ENCODE measurements around the gene PRKG2. TPM values are rescaled to one million over a fixed set of nuclear protein-coding genes. Genes with fewer than 3 reads are reported as not detected.
"Not testable (repeated sequence)": the region's sequence is repeated elsewhere in the genome, so short reads cannot be mapped to it uniquely, and the experiment has no call there.

Gene PRKG2
- total and polyA plus RNA-seq, 2 of the 13 experiments (the other 11 are each of a cell fraction or from before 2014, with no cell fraction given): 0.04 TPM

DNA sequence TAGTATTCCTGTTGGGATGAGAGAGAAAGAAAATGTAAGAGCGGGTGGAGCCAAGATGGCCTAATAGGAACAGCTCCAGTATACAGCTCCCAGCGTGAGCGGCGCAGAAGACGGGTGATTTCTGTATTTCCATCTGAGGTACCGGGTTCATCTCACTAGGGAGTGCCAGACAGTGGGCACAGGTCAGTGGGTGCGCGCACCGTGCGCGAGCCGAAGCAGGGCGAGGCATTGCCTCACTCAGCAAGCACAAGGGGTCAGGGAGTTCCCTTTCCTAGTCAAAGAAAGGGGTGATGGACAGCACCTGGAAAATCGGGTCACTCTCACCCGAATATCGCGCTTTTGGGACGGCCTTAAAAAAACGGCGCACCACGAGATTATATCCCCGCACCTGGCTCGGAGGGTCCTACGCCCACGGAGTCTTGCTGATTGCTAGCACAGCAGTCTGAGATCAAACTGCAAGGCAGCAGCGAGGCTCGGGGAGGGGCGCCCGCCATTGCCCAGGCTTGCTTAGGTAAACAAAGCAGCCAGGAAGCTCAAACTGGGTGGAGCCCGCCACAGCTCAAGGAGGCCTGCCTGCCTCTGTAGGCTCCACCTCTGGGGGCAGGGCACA lies 61.2 kb downstream of the PRKG2 start:
- H3K27me3 ChIP-seq (ENCODE audit: control insufficient read depth in 1 of 2, insufficient read depth in 2 of 2, low read length in 2 of 2); H4K20me1 ChIP-seq (ENCODE audit: insufficient read depth, low read length); H2AFZ ChIP-seq (ENCODE audit: low read length); H3K79me2 ChIP-seq (ENCODE audit: insufficient read depth, low read length); BruUV-seq (replicated peaks); ATAC-seq; CTCF ChIA-PET (ENCODE audit: low intra/inter-chr PET ratio, low total read pairs); POLR2A ChIA-PET; DNase-seq (ENCODE audit: low spot score); H3K36me3 ChIP-seq (replicated peaks in 1 of 2; ENCODE audit: control insufficient read depth in 1 of 2, insufficient read depth in 2 of 2, low read length in 2 of 2); H3K9ac ChIP-seq (ENCODE audit: insufficient read depth, low read depth, low read length); H3K27ac ChIP-seq (ENCODE audit: extremely low read length, insufficient read depth, low read length); H3K4me1 ChIP-seq (ENCODE audit: insufficient read depth, low read length); H3K9me3 ChIP-seq (ENCODE audit: low read length); intact Hi-C loops (cut with micrococcal nuclease; ENCODE audit: unreplicated experiment); in situ Hi-C loops (cut with HindIII; ENCODE audit: extremely low pct_ligation_motif_present, low pct_unique_long_range_greater_than_20kb); FAIRE-seq; TF ChIP-seq FOXA1 (IDR thresholded peaks at IDR 0.05): not testable (repeated sequence)
- peak overlapping the region in 2 of 3 experiments; percentile 16 to 38; a peak in 2 of 6 replicates for H3K4me3 ChIP-seq (replicated peaks in 1 of 3; ENCODE audit: insufficient read depth in 1 of 3, low read depth in 2 of 3, low read length in 3 of 3)
- WGBS (ENCODE audit: low lambda C conversion rate): 33% methylated on average over 13 of the region's 30 CpGs
- peak; percentile 64; the same call in 1 of the 2 replicates for TF ChIP-seq FOXA1 (CRISPR knock-in tag; IDR thresholded peaks at IDR 0.05)
- peak; percentile 46; the same call in 1 of the 2 replicates for TF ChIP-seq FOXA3 (CRISPR knock-in tag; IDR thresholded peaks at IDR 0.05)
- H3K4me2 ChIP-seq (ENCODE audit: low read depth, low read length): peak overlapping the region; percentile 51

- Histone ChIP-seq H2AFZ (ENCODE audit: low read length) (no peak overlapping the region), H3K79me2 (ENCODE audit: insufficient read depth, low read length) (no peaks in the 10 kb centered on the region), H3K4me1 (ENCODE audit: insufficient read depth, low read length) (no peaks in the 10 kb centered on the region), H3K4me3 (replicated peaks in 1 of 3; ENCODE audit: insufficient read depth in 1 of 3, low read depth in 2 of 3, low read length in 3 of 3) (peak overlapping the region in 1 of 3 experiments; percentile 16; a peak in 1 of 6 replicates), H3K4me2 (ENCODE audit: low read depth, low read length) (peak overlapping the region; percentile 51; the same call in 1 of the 2 replicates), H3K9me3 (ENCODE audit: low read length) (no peaks in the 10 kb centered on the region), H3K27me3 (ENCODE audit: control insufficient read depth in 1 of 2, insufficient read depth in 2 of 2, low read length in 2 of 2) (no peaks in the 10 kb centered on the region), H3K36me3 (replicated peaks in 1 of 2; ENCODE audit: control insufficient read depth in 1 of 2, insufficient read depth in 2 of 2, low read length in 2 of 2) (no peaks in the 10 kb centered on the region), H3K27ac (ENCODE audit: extremely low read length, insufficient read depth, low read length) (no peak overlapping the region), H4K20me1 (ENCODE audit: insufficient read depth, low read length) (no peaks in the 10 kb centered on the region), H3K9ac (ENCODE audit: insufficient read depth, low read depth, low read length) (no peak overlapping the region)
- in situ Hi-C loops (cut with HindIII; ENCODE audit: extremely low pct_ligation_motif_present, low pct_unique_long_range_greater_than_20kb): no loop called here
- WGBS (ENCODE audit: low lambda C conversion rate): 53% methylated on average over 1 of the region's 1 CpG
- FAIRE-seq: no peak
- intact Hi-C loops (cut with micrococcal nuclease; ENCODE audit: unreplicated experiment): no loop called here
- ATAC-seq: no peak
- no peak for DNase-seq (ENCODE audit: low spot score)
- ChIA-PET POLR2A (no interaction called here), CTCF (ENCODE audit: low intra/inter-chr PET ratio, low total read pairs) (no interaction called here)
- no TSS peak for BruUV-seq (replicated peaks)
- TF ChIP-seq, protein P1, sequence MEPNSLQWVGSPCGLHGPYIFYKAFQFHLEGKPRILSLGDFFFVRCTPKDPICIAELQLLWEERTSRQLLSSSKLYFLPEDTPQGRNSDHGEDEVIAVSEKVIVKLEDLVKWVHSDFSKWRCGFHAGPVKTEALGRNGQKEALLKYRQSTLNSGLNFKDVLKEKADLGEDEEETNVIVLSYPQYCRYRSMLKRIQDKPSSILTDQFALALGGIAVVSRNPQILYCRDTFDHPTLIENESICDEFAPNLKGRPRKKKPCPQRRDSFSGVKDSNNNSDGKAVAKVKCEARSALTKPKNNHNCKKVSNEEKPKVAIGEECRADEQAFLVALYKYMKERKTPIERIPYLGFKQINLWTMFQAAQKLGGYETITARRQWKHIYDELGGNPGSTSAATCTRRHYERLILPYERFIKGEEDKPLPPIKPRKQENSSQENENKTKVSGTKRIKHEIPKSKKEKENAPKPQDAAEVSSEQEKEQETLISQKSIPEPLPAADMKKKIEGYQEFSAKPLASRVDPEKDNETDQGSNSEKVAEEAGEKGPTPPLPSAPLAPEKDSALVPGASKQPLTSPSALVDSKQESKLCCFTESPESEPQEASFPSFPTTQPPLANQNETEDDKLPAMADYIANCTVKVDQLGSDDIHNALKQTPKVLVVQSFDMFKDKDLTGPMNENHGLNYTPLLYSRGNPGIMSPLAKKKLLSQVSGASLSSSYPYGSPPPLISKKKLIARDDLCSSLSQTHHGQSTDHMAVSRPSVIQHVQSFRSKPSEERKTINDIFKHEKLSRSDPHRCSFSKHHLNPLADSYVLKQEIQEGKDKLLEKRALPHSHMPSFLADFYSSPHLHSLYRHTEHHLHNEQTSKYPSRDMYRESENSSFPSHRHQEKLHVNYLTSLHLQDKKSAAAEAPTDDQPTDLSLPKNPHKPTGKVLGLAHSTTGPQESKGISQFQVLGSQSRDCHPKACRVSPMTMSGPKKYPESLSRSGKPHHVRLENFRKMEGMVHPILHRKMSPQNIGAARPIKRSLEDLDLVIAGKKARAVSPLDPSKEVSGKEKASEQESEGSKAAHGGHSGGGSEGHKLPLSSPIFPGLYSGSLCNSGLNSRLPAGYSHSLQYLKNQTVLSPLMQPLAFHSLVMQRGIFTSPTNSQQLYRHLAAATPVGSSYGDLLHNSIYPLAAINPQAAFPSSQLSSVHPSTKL (CRISPR knock-in tag; IDR thresholded peaks at IDR 0.05): no peak
- TF ChIP-seq ZNF660 (CRISPR knock-in tag; IDR thresholded peaks at IDR 0.05; ENCODE audit: borderline replicate concordance, low read depth): no peak
- TF ChIP-seq ZNF546 (CRISPR knock-in tag; conservative IDR thresholded peaks at IDR 0.05): no peak
- TF ChIP-seq SIX4 (CRISPR knock-in tag; IDR thresholded peaks at IDR 0.05): no peak
- TF ChIP-seq NFYB (CRISPR knock-in tag; IDR thresholded peaks at IDR 0.05): no peak
- TF ChIP-seq YEATS2 (CRISPR knock-in tag; IDR thresholded peaks at IDR 0.05; ENCODE audit: borderline replicate concordance): no peak
- TF ChIP-seq, protein P2, sequence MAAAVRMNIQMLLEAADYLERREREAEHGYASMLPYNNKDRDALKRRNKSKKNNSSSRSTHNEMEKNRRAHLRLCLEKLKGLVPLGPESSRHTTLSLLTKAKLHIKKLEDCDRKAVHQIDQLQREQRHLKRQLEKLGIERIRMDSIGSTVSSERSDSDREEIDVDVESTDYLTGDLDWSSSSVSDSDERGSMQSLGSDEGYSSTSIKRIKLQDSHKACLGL (CRISPR knock-in tag; IDR thresholded peaks at IDR 0.05): no peak
- TF ChIP-seq ZNF691 (CRISPR knock-in tag; IDR thresholded peaks at IDR 0.05; ENCODE audit: borderline replicate concordance, low read depth): no peak
Observed at GRCh38 chr4:81152839-81153713, 61.9 kb downstream of the PRKG2 start.
